Measurements from ENCODE around the gene CSAD.
"Not testable (repeated sequence)": the region's sequence is repeated elsewhere in the genome, so short reads cannot be mapped to it uniquely, and the experiment has no call there.

Gene CSAD

GRCh38 chr12:53218551-53219291 is 38.0 kb upstream of the CSAD start:
- no peak for DNase-seq

DNA sequence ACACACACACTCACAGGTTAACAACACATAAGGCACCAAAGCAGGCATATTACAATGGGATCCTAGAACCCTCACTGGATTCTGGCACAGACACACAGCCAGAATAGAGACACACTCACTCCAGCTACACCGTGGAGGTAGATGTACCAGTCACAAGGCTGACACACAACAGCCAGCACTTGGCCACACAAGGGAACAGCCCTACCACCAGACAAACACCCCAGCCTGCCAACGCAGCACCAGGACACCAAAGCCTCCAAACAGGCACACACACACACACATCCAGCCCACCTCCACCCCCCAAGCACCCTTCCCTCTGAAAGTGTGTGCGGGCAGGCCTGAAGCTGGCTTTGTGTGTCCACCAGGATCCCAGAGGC is 37.2 kb upstream of the CSAD start:
- DNase-seq, result no peak

GRCh38 chr12:53217051-53217930 is 36.6 kb upstream of the CSAD start:
- peak; percentile 53 for DNase-seq

- DNase-seq, result no peak
Observed at GRCh38 chr12:53215497-53215896, 34.8 kb upstream of the CSAD start.

GRCh38 chr12:53214687-53215455 is 34.1 kb upstream of the CSAD start:
- no peak for DNase-seq

- DNase-seq, result no peak
Observed at GRCh38 chr12:53214221-53214620, 33.5 kb upstream of the CSAD start.

GRCh38 chr12:53213348-53213747 is 32.6 kb upstream of the CSAD start:
- DNase-seq, result peak; percentile 82

DNA sequence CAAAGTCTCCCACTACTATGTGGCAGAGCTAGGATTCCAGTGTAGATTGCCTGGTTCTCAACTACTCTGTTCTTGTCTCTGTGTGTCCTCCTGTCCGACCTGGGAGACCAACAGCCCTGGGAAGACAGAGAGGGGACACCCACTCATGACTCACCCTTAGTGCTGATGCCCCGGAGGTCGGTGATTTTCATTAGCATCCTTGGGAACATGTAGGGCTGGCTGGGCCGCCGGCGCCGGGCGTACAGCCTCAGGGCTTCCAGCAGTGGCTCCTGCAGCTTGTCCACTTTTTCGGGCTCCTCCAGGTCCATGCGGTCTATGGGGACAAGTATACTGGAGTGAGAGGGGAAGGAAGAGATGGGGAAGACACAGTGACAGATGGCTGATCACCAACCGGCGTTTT is 32.2 kb upstream of the CSAD start:
- DNase-seq, result no peak

DNA sequence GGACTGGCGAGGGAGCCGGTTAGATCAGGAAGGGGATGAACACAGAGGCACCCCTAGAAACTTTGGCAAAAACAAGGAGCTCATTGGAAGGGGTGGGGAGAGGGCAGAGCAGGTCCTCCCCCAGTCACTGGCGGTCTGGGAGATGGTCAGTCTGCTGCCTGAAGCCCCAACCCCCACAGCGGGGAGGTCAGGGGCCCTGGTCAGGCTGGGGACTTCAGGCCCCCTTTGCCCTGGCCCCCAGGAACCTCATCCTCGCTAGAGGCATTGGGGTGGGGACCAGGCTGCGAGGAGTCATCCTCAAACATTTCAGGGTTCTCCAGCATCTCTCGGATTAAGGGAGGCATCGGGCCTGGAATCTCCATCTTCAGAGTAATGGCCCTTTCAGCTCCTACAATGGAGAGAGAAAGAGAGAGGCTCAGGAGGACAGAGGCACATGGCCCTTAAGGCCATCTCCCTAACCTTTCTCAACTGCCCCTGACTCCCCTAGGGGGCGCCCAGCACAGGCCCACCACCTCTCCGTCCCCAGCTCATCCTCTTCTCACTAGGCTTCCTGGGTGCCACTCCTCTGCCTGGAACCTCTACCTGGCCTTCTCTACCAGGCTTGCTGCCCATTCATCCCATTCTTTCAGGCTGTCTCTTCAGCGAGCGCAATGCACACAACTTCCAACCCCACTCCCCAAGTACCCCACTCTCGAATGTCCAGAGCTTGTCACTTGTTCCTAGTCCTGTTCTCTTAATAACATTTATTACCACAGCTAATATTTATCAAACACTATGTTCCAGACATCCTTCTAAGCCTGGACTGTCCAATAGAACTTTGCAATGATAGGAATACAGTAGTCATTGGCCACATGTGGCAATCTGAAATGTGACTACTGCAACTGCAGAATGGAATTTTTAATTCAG is 31.0 kb upstream of the CSAD start:
- DNase-seq, result no peak

DNA sequence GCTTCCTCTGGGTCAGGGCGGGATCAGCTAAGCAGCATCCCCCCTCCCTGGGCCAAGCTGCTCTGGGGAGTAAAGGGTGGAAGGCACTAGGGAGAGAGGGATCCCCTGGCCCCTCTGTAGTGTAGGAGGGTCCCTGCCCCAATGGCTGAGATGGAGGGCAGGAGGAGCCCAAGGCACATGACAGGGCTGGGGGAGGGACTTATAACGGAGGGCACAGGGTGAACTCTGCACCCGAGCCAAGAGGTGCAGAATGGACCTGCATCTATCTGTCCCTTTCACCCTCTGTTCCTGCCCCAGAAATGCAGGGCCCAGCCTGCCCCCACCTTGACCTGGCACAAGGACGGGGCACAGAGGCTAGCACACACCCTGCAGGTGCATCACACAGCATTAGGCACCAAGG is 30.1 kb upstream of the CSAD start:
- no peak for DNase-seq

DNA sequence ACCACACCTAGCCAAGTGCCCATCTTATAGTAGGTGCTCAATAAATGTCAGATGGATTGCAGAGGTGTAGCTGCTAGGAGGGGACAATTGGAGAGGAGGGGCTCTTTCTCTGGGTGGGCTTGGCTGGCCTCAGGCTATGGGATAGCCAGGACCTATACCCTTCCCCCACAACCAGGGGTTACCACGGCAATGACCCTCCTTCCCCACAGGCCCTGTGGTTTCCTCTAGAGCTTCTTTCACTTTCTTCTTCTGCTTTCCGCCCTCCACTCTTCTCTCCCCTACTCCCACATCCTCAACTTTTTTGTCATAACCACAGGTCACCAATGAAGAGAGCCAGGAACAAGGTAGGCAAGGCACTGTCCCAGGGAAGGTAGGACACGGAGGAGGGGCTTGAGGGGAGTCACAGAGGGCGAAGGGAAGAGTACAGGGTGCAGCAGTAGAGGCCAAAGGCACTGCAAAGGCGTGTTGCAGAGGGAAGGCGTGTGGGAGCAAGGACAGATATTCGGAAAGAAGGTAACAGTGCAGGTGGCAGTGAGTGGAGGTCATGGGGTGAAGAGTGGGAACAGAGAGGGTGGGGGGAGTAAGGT is 28.2 kb upstream of the CSAD start:
- DNase-seq, result peak; percentile 55

- DNase-seq, result no peak
Observed at GRCh38 chr12:53208435-53208834, 27.7 kb upstream of the CSAD start.

- DNase-seq, result peak; percentile 77
Observed at GRCh38 chr12:53207042-53207441, 26.3 kb upstream of the CSAD start, which contains the start of gene ITGB7. Gene ITGB7, minus strand, starts transcription at chr12:53207251. Its CDS starts 6,808 bp downstream, at chr12:53200443.

DNA sequence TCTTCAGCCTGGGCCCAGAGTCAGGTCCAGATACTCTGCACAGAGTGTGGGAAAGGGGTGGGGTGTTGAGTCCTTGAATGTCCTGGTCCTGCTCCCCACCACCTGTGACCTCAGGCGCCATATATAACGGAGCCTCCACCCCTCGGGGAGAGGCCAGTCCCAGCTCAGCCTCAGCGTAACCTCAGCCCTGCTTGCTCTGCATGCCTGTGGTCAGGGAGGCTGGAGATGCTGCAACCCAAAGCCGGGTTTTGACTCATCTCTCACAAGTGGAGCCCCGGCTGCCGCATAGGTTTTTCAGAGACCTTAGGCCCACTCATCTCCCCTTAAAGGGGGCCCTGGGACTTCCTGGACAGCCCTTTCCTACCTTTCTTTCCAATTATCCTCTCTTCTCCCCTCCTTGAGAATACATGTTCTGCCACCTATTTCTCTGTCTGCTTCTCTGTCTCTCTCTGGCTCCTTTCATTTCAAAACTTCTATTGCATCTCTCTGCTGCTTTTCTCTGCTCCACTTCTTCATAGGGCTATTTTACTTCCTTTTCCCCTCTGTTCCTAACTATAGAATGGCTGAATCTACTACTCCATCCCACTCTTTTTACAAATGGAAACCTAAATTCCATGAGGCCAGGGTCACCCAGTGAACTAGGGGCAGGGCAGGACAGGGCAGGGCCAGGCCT is 25.2 kb upstream of the CSAD start:
- peak; percentile 62 for DNase-seq

GRCh38 chr12:53204351-53204750 is 23.6 kb upstream of the CSAD start:
- no peak for DNase-seq

GRCh38 chr12:53202316-53202715 is 21.6 kb upstream of the CSAD start:
- not testable (repeated sequence) for DNase-seq

DNA sequence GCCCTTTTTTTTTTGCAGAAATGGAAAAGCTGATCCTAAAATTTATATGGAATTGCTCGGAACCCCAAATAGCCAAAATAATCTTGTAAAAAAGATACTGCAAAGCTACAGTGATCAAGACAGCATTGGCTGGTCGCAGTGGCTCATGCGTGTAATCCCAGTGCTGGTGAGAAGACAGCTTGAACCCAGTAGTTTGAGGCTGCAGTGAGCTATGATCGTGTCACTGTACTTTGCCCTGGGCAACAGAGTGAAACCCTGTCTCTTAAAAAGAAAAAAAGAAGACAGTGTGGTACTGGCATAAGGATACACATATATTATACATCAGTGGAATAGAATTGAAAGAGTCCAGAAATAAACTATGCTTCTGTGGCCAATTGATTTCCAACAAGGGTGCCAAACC is 20.9 kb upstream of the CSAD start:
- DNase-seq, result no peak

DNA sequence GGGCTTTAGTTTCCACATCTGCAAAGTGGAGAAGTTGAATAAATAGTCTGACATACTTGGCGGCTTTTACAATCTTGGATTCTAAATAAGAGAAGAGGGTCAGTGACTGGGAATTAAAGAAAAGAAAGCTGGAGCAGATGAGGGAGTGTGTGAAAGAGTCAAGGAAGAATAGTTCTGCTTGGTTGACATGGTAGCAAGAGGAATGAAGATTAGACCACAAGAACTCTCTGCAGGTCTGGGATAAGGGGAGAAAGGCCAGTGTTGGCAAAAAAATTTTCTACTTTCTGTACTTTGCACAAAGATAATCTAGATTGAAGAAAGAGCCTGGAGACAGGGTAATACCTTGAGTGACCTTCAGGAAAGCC is 20.4 kb upstream of the CSAD start:
- no peak for DNase-seq

DNA sequence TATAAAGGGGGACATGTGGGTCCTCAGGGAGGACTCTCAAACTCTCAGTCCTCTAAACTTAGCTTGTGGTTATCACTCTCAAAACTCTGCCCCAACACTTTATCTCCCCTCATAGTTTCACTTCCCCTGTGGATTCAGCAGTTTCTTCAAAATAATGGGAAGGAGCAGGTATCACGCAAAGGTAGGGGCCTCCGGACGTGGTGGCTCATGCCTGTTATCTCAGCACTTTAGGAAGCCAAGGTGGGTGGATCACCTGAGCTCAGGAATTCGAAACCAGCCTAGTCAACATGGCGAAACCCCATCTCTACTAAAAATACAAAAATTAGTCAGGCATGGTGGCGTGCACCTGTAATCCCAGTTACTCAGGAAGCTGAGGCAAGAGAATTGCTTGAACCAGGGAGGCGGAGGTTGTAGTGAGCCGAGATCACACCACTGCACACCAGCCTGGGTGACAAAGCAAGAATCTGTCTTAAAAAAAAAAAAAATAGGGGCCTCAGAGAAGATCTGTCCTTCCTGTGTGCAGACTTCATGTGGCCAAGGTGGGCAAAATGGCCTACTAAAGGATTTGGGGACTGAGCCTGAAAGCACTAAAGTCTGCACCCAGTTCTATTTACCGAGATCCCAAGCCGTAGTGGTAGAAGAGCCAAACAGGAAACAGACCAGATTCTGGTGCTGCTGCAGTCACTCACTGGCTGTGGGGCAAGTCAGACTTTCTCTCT is 19.9 kb upstream of the CSAD start:
- no peak for DNase-seq

- DNase-seq, result no peak
Observed at GRCh38 chr12:53200107-53200457, 19.4 kb upstream of the CSAD start.

DNA sequence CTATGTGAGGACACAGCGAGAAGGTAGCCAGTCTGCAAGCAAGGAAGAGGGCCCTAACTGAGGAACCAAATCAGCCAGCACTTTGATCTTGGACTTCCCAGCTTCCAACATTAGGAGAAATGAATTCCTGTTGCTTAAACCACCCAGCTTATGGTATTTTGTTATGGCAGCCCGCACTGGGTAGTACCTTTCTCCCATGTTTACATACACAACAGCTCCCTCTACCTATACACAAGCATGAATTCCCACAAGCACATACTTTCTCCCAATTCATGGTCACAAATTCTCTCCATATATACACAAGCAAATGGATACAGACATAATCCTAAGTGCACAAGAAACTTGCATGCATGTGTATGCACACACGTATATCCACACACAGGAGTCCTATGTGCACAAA is 19.0 kb upstream of the CSAD start:
- no peak for DNase-seq

Data from CD4-positive, alpha-beta T cell treated with Interleukin-21 for 1 hour (primary cell).